ENCODE data around the gene KCNK13.
A peak's percentile ranks its signal among the peaks of the same experiment; 100 is the strongest.

KCNK13 gene

GRCh38 chr14:90132821-90133570, 71.2 kb downstream of the KCNK13 start (continued):
- TF ChIP-seq POU6F1 (CRISPR knock-in tag; IDR thresholded peaks at IDR 0.05; ENCODE audit: borderline replicate concordance, low read depth) (no peak), CREB5 (CRISPR knock-in tag; IDR thresholded peaks at IDR 0.05; ENCODE audit: low read depth) (no peak), SNAI2 (CRISPR knock-in tag; IDR thresholded peaks at IDR 0.05) (no peak), CSDC2 (CRISPR knock-in tag; IDR thresholded peaks at IDR 0.05) (no peak), ZFP30 (CRISPR knock-in tag; IDR thresholded peaks at IDR 0.05) (no peak), PATZ1 (CRISPR knock-in tag; IDR thresholded peaks at IDR 0.05; ENCODE audit: borderline replicate concordance) (no peak)

GRCh38 chr14:90136904-90137303, 75.1 kb downstream of the KCNK13 start:
- TF ChIP-seq POU6F1 (CRISPR knock-in tag; IDR thresholded peaks at IDR 0.05; ENCODE audit: borderline replicate concordance, low read depth) (no peak), ESRRG (CRISPR knock-in tag; IDR thresholded peaks at IDR 0.05) (no peak), ZNF565 (CRISPR knock-in tag; conservative IDR thresholded peaks at IDR 0.05; ENCODE audit: low read depth) (no peak), ZC3H10 (CRISPR knock-in tag; IDR thresholded peaks at IDR 0.05) (no peak), OSR1 (CRISPR knock-in tag; IDR thresholded peaks at IDR 0.05) (no peak), PPARA (CRISPR knock-in tag; IDR thresholded peaks at IDR 0.05; ENCODE audit: borderline replicate concordance) (no peak), CREB5 (CRISPR knock-in tag; IDR thresholded peaks at IDR 0.05; ENCODE audit: low read depth) (no peak)
- ATAC-seq = no peak

- no peak for ATAC-seq
Observed at GRCh38 chr14:90137807-90138206, 76.0 kb downstream of the KCNK13 start.

More at GRCh38 chr14:90137807-90138206, 76.0 kb downstream of the KCNK13 start:
- TF ChIP-seq ZFP30 (CRISPR knock-in tag; IDR thresholded peaks at IDR 0.05) (no peak), BACH2 (CRISPR knock-in tag; IDR thresholded peaks at IDR 0.05; ENCODE audit: borderline replicate concordance) (no peak), ZNF565 (CRISPR knock-in tag; conservative IDR thresholded peaks at IDR 0.05; ENCODE audit: low read depth) (no peak), RARB (CRISPR knock-in tag; IDR thresholded peaks at IDR 0.05) (no peak), PPARA (CRISPR knock-in tag; IDR thresholded peaks at IDR 0.05; ENCODE audit: borderline replicate concordance) (no peak), TSHZ2 (CRISPR knock-in tag; IDR thresholded peaks at IDR 0.05) (no peak), ISL1 (CRISPR knock-in tag; IDR thresholded peaks at IDR 0.05) (peak; percentile 20; the same call in 1 of the 2 replicates), PATZ1 (CRISPR knock-in tag; IDR thresholded peaks at IDR 0.05; ENCODE audit: borderline replicate concordance) (no peak)
